GM18505 (cell line): ENCODE results near the gene VPS9D1.
"Not testable (repeated sequence)": the region's sequence is repeated elsewhere in the genome, so short reads cannot be mapped to it uniquely, and the experiment has no call there.

Experiments
- ATAC-seq: cut with Tn5 transposase; IDR thresholded peaks from one replicate; pipeline ENCODE4 v1.9.1; 2021; ENCODE audit not compliant: unreplicated experiment
- POLR2A ChIP-seq: IDR thresholded peaks from 4 replicates; pipeline ENCODE4 v1.6.1; 2011; ENCODE audit warnings: borderline replicate concordance; ENCODE audit not compliant: insufficient read depth, insufficient read length; ENCODE audit errors: extremely low read depth

Gene VPS9D1

DNA sequence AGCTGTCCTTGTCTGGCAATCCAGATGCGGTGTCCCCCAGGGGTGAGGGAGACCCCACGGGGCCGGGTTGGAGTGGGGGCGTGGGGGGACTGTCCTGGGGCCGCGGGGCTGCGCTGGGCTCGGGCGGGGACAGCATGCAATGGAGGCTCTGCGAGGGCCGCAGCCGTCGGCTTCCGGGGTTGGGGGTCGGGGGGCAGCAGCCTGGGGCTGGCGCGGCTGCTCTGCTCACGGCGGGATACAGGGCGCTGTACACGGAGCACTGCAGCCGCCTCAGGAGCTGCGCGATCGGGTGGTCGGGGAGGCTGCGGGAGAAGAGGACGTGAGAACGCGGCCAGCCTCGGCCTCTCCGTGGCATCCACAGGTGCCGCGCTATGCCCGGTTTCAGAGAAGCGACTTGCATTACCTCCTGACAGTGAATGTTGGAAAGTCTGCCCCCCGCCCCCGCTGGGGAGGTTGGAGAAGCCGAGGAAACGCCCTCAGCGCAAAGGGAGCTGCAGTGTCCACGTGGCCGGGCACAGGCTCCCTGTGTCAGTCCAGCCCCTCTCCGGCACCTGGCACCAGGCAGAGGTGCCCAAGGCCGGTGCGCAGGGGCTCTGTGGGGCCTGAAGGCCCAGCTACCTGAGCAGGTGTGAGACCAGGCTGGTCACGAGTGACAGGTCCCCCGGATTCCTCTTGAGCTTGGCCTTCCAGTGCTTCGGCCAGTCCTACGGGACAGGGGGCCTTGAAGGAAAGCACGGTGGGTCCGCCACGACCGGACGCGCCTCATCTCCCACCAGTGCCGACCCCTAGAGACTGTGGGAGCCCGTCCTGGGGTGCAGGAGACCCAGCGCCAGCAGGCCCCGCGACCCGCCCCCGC, 9.8 kb downstream of the VPS9D1 start:
- TF ChIP-seq POLR2A: no peak
- no peak for ATAC-seq

DNA sequence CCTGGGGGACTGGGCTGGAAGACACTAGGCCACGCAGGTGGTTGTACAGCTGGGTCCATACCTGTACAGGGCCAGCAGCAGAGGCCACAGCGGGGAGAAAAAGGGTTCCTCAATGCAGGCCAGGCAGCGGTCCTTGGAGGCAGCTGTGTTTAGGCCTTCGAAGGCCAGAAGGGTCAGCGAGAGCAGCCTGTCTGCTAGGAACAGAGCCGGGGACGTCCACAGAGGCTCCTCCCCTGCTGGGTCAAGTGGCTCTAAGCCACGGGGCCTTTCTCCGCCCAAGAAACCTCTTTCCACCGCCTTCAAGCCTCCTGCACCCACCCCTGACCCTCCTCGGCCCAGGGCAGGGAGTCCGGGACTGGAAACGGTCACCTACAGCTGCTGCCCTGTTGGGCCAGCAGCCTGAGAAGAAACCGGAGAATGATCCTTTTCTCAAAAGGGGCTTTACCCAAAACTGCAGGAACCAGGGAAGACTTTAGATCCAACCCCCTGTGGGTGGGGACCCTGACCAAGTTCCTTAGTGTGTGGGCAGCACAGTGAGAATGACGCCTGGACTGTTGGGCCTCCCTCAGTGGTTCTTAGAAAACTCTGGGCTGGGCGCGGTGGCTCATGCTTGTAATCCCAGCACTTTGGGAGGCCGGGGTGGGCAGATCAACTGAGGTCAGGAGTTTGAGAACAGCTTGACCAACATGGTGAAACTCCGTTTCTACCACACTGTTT, 10.8 kb downstream of the VPS9D1 start:
- ATAC-seq: no peak
- TF ChIP-seq POLR2A: no peak

DNA sequence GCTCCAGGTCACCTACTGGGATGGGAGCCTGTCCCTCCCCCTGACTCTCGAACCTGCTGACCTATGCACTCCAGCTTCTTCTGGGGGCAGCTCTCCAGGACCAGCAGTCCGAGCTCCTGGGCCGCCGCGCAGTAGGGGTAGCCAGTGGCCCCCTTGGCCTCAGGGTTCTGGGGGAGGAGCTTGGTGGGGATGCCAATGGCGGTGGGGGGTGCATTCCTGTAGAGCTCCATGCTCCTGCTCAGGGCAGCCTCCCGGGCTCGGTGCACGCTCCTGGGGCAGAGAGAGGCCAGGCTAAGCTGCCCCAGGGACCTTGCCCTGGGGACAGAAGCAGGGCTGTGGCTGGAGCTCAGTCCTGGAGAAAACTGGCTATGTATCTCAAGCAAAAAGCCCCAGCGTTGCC, 11.5 kb downstream of the VPS9D1 start:
- ATAC-seq: no peak
- TF ChIP-seq POLR2A: no peak

DNA sequence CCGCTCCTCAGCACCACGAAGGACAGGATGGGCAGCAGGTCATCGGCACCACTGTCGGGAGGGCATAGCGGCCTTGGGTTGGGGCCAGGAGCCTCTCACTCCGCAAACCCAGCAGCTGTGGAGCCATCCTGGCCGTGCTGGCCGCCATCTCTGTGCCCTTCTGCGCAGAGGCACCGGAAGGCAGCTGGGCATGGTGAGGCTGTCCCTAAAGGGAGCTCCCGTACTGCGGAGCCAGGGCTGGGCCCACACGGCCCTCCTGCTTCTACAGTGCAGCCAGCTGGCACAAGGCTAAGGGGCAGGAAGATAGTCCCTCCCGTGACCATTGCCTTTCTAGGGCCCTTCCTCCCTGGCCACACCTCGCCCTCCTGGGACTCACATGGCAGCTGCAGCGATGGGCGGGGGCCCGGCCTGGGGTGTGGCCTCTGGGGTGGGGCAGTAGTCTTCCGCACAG, 12.2 kb downstream of the VPS9D1 start:
- ATAC-seq: no peak
- TF ChIP-seq POLR2A: no peak

GRCh38 chr16:89707695-89708094, 13.0 kb downstream of the VPS9D1 start:
- no peak for TF ChIP-seq POLR2A
- no peak for ATAC-seq

DNA sequence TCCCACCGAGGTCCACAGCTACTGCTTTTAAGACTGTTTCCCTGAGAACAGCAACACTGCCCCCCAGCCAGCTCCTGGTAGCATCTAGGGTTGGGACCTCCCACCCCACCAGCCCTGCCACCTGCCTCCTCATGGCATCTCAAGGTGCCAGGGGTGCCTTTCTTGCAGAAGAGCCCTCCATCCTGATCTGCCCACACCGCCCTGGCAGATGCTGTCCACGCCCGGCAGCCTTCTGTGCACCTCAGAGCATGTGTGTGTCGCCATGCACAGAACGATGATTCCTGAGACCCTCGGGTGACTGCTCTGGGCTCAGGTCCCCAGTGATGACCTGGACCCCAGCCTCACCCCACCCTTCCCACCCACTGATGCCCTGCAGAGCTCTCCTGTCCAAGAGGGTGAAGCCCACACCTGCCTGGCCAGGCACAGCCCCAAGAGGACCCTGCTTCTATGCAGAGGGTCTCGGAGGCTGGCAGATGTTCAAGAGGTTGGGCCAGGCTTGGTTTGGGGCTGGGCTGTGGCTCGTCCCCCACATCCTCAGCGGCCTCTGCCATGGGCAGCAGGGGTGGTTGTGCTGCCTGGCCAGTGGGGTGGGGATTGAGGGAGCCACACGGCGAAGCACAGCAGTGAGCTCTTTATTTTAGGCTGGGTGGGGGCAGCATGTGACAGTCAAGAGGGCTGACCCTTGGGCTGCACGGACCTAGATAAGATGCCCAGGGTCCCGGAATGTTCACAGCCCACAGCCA, 14.0 kb downstream of the VPS9D1 start:
- no peak for TF ChIP-seq POLR2A
- no peak for ATAC-seq

DNA sequence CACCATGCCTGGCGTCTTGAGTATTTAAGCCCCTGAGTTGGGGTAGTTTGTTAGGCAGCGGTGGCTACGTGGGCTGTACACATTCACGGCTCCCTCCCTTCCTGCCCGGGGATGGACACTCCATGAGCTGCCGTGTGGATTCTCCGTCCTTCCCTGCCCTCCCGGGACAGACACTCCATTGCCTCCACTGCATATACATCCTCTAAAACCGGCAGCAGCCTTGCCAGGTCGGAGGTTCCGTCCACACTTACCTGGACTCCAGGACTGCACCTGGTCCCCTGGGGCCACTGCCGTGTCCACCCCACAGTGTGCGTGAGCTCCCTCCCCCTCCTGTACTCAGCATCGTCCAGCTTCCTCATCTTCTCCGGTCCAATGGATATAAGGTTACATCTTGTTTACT, 15.7 kb downstream of the VPS9D1 start:
- TF ChIP-seq POLR2A: no peak

GRCh38 chr16:89704281-89704680, 16.4 kb downstream of the VPS9D1 start:
- no peak for ATAC-seq
- TF ChIP-seq POLR2A: no peak

More for the DNA sequence above, 15.7 kb downstream of the VPS9D1 start:
- no peak for ATAC-seq

DNA sequence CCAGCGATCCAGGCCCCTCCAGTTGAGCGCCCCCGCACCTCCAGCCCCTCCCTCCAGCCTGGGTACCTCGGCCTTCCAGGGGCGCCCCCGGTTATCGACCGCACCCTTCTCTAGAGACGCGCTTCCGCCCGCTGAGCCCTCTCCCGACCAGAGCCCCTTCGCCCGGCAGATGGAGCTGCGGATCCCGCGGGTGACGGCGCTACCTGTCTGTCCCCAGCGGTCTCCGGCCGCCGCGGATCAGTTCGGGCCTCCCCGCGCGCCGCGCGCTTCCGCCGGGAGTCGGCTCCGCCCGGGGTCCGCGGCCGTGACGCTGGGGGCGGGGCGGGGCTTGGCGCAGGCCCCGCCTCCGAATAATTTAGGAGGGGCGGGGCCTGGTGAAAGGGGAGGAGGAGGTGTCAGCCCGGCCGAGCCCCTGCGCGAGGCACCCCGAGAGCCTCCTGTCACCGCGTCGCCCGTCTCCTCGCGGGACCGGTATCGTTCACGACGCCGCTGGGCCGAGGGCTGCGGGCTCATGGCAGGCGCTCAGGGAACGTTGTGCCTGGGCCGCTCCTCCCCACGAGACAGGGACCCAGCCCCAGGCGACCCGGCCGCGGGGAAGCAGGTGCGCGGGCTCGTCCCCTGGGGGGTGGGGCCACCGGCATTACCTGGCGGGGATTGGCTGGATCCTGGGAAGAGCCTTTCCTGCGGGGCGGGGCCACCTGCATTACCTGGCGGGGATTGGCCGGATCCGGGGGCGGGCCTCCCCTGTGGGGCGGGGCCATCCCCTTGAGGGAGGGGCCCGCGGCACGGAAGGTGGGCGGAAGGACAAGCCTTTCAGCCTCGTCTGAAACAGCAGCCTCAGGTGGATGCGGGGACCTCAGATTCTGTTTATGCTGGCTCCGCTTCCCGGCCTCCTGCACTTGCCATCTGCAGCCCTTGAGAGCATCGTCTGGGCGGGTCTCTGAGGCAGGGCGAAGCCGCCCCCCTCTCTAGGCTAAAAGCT, 19.0 kb downstream of the VPS9D1 start, which contains the start of gene SPATA2L:
TSS of gene SPATA2L (minus strand) at position 281 of the 982 bp plus-strand sequence. CDS start 473 bp downstream, outside the sequence.
- TF ChIP-seq POLR2A: peak; percentile 56
- peak; percentile 65 for ATAC-seq

GRCh38 chr16:89700649-89701424, 19.9 kb downstream of the VPS9D1 start:
- peak; percentile 14 for ATAC-seq
- TF ChIP-seq POLR2A: no peak

- no peak for TF ChIP-seq POLR2A
- ATAC-seq: peak; percentile 38
These were observed 20.5 kb downstream of the VPS9D1 start for GRCh38 chr16:89700100-89700648.

DNA sequence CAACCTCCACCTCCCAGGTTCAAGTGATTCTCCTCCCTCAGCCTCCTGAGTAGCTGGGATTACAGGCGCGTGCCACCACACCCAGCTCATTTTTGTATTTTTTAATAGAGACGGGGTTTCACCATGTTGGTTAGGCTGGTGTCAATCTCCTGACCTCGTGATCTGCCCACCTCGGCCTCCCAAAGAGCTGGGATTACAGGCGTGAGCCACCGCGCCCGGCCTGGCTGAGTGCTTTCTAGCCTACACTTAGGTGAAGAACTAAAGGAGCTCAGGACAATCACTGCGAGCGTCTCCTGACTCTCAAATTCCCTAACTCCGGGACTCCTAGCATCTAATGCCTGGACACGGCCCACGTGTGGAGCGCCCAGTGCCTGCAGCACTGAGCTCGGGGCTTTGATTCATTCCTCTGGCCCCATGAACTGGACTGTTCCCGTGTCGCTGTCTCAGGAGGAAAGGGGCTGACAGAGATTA, 21.0 kb downstream of the VPS9D1 start:
- ATAC-seq: not testable (repeated sequence)

DNA sequence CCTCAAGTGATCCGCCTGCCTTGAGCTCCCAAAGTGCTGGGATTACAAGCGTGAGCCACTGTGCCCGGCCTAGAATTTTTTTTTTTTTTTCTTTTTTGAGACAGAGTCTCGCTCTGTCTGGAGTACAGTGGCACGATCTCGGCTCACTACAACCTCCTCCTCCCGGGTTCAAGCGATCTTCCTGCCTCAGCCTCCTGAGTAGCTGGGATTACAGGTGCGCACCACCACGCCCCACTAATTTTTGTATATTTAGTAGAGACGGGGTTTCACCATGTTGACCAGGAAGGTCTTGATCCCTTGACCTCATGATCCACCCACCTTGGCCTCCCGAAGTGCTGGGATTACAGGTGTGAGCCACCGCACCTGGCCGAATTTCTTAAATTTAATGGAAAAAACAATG, 22.0 kb downstream of the VPS9D1 start:
- ATAC-seq: not testable (repeated sequence)
